Bone marrow (tissue), 2 donors: Measurements from ENCODE around the gene TBC1D8.

Experiments
- DNase-seq, 2 donors: peaks; one replicate each; lab custom pipeline; 2025; lab: John Stamatoyannopoulos, UW

The TBC1D8 gene

DNA sequence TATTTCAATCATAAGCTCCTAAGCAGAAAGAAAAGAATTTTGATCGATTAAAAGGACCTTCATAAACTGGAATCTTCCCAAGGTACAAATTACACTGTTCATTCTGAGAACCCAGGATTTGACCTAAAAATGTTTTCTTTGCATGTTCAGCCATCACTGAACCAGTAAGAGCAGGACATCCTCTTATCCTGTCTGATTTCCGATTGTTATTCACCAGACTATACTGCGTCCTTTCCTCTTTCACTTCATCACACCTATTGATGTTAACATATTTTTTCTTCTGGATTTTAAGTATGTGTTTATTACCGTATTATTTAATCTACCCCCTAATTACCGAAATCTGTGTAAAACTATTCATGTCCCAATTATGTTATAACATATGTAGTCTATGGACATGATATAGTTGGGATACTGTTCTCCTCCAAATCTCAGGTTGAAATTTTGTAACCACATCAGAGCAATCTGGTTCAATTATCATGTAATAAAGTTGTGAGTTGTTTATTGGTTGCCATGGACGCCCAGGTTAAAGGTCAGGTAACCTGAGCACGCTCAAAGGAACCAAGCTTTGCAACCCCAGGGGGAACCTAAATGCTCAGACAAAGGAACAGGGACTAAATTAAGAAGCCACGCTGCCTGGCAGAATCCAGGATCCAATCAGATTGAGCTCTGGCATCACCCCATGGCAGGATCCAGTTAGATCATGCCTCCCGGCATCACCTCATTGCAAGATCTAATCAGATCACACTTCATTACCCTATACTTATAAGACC lies 11.6 kb upstream of the TBC1D8 start:
- no peak for DNase-seq

DNA sequence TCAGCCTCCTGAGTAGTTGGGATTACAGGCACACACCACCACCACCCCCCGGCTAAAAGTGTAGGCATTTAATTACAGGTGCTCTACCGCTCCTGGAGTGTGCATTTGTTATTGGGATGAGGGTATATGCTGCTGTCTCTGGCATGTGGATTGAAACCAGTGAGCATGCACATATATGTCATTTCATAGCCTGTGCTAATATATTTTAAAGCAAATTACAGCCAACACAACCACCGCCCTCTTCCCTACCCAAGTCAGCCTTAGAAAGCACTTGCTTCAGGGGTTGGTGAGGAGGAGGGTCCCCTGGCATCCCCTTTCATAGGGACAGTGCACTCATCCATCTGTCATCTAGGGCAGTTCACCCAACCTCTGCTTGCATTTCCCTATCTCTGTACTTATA lies 10.5 kb upstream of the TBC1D8 start:
- no peak for DNase-seq

- no peak for DNase-seq
These were observed 9.3 kb upstream of the TBC1D8 start for GRCh38 chr2:101160454-101160853.

GRCh38 chr2:101159526-101159925 lies 8.3 kb upstream of the TBC1D8 start:
- DNase-seq, result no peak

- DNase-seq, result no peak
These were observed 6.1 kb upstream of the TBC1D8 start for GRCh38 chr2:101157272-101157671.

GRCh38 chr2:101153787-101154186 lies 2.6 kb upstream of the TBC1D8 start:
- DNase-seq, result no peak

- no peak for DNase-seq
These were observed 2.0 kb upstream of the TBC1D8 start for GRCh38 chr2:101153077-101153707.

GRCh38 chr2:101152272-101153076 lies 1.3 kb upstream of the TBC1D8 start:
- peak; percentile 6 to 43 for DNase-seq

DNA sequence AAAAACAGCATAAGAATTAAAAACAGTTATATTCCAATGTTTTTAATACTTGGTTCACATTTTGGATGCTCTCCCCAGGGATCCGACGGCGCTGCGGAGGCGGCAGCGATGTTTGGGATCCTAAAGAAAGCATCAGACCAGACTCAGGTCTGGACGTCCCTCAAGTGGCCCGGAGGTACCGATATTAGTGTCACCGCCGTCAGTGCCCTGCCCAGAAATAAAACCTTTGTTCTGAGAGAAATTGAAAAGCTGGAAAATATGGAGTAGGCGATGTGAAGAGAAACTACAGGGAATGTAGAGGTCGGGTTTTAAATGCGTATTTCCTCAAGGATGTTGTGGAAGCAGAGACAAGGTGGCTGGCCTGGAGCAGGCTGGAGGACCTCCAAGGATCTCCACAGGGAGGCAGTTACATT lies 683 bp upstream of the TBC1D8 start:
- DNase-seq, result no peak

DNA sequence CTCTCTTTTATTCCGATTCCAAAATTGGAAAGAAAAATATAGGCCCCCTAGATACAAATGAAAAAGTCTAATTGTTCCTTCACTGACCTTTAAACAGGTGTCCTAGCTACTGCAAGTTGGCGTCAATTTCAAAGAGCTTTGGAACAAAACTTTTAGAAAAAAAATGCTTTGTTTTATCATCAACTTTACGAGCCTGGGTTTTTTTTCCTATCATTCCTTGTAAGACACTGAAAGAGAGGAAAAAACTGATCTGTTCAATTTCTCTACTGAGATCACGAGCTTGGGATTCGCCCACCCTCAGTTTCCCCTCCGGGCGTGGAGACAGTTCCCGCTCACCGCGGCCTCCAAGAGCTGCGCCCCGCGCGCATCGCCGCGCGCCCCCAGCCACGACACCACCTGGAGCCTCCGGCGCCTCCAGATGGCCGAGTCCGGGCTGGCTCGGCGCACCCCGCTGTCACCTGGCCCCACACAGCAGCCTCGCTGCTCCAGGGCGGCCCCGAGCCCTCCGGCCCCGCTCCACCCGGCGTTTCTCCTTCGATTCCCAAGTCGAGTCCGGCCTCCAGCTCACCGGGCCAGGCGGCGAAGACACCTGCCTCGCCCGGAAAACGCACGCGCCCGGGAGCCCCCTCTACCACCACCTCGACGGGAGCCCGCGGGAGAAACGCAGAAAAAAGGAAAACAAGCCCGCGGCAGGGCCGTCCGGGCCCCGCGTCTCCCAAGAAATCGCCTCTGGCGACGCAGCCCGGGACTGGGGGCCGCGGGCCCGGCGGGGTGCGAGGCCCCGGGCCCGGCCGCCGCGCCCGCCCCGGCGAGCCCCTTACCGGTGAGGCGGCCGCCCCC lies 656 bp downstream of the TBC1D8 start:
- no peak for DNase-seq

- DNase-seq, result no peak
These were observed 1.7 kb downstream of the TBC1D8 start for GRCh38 chr2:101149241-101150192.

DNA sequence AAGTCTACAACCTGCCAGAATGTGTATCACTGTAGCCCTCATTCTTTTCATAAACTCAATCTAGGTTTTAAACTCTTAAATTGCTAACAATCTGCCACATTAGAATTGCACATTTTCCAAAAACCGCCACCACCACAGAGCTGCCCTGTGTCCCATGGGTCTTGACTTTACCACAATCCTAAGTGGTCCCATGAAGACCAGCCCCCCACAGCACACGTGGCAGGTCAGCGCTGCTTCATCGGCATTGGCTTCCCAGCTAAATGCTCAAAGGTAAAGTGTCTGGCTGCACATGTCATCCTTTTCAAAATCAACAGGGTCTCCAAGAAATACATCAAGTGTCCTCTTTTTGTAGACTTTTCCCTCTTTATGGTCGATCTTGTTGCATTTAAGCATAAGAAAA lies 2.4 kb downstream of the TBC1D8 start:
- no peak for DNase-seq

- no peak for DNase-seq
These were observed 3.2 kb downstream of the TBC1D8 start for GRCh38 chr2:101147971-101148370.

DNA sequence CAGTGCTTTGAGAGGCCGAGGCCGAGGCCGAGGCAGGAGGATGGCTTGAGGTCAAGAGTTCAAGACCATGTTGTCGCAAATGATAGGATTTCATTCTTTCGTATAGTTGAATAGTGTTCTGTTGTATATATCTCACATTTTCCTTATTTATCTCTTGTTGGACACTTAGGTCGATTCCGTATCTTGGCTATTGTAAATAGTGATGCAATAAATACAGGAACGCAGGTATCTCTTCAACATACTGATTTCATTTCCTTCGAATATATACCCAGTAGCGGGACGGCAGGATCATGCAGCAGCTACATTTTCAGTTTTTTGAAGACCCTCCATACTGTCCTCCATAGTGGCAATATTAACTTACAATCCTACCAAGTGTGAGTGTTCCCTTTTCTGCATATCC lies 4.1 kb downstream of the TBC1D8 start:
- no peak for DNase-seq

DNA sequence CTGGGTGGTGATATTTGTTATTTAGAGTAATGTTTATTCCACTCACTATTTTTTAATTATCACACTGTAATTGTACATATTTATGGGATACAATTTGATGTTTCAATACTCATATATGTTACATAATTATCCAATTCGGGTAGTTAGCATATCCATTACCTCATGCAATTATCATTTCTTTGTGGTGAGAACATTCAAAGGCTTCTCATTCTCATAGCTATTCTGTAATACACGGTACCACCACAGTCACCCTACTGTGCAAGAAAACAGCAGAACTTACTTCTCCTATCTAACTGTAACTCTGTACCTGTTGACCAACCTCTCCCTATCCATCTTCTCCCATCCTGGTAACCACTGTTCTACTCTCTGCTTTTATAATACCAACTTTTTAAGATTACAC lies 4.6 kb downstream of the TBC1D8 start:
- DNase-seq, result no peak

GRCh38 chr2:101145406-101145805 lies 5.8 kb downstream of the TBC1D8 start:
- no peak for DNase-seq

- no peak for DNase-seq
These were observed 9.0 kb downstream of the TBC1D8 start for GRCh38 chr2:101142163-101142562.

GRCh38 chr2:101140978-101141655 lies 10.1 kb downstream of the TBC1D8 start:
- no peak for DNase-seq

DNA sequence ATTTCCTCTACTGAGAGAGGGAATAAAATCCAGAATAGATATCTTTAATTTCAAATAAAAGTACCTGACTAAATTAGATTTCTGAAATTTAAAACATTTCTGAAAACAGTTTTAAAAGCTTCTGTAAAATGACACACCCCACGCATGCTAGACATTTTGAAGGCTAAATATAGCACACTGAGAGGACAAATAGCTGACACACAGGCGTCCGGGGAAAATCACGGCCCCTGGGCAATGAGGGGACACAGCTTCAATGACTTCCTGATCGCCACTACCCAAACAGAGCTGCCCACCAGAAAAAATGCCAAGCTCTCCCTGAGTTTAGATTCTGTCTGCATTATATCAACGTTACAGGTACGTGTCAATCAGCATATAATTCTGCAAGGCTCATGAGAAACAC lies 10.9 kb downstream of the TBC1D8 start:
- no peak for DNase-seq

GRCh38 chr2:101139495-101139894 lies 11.7 kb downstream of the TBC1D8 start:
- DNase-seq, result no peak
